ENCODE measurements around the gene BRSK1.

DNA sequence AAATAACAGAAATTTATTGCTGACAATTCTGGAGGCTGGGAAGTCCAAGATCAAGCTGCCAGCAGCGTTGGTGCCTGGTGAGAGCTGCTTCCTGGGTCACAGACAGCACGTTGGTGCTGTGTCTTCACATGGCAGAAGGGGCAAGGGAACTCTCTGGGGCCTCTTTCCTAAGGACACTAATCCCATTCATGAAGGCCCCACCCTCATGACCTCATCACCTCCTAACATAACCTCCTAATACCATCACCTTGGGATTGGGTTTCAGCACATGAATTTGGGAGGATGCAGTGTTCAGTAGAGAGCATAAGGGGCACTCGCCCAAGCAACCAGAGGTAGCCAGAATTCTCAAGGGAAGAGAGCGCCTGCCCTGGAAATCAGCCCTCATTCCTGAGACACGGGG, 25.7 kb downstream of the BRSK1 start:
- TF ChIP-seq ZFX (IDR thresholded peaks at IDR 0.05), result no peak
- TF ChIP-seq, protein P1, sequence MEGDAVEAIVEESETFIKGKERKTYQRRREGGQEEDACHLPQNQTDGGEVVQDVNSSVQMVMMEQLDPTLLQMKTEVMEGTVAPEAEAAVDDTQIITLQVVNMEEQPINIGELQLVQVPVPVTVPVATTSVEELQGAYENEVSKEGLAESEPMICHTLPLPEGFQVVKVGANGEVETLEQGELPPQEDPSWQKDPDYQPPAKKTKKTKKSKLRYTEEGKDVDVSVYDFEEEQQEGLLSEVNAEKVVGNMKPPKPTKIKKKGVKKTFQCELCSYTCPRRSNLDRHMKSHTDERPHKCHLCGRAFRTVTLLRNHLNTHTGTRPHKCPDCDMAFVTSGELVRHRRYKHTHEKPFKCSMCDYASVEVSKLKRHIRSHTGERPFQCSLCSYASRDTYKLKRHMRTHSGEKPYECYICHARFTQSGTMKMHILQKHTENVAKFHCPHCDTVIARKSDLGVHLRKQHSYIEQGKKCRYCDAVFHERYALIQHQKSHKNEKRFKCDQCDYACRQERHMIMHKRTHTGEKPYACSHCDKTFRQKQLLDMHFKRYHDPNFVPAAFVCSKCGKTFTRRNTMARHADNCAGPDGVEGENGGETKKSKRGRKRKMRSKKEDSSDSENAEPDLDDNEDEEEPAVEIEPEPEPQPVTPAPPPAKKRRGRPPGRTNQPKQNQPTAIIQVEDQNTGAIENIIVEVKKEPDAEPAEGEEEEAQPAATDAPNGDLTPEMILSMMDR (conservative IDR thresholded peaks at IDR 0.05), result no peak

Data from C4-2B (cell line).